ENCODE results near the gene IL18R1. TPM values are rescaled to one million over a fixed set of nuclear protein-coding genes. Genes with fewer than 3 reads are reported as not detected.
A peak's percentile ranks its signal among the peaks of the same experiment; 100 is the strongest.

Gene IL18R1
- total and polyA plus RNA-seq, 9 of the 15 experiments (the other 6 are each of a cell fraction or from before 2014, with no cell fraction given), result 0.55 to 10.0 (median 2.5) TPM

DNA sequence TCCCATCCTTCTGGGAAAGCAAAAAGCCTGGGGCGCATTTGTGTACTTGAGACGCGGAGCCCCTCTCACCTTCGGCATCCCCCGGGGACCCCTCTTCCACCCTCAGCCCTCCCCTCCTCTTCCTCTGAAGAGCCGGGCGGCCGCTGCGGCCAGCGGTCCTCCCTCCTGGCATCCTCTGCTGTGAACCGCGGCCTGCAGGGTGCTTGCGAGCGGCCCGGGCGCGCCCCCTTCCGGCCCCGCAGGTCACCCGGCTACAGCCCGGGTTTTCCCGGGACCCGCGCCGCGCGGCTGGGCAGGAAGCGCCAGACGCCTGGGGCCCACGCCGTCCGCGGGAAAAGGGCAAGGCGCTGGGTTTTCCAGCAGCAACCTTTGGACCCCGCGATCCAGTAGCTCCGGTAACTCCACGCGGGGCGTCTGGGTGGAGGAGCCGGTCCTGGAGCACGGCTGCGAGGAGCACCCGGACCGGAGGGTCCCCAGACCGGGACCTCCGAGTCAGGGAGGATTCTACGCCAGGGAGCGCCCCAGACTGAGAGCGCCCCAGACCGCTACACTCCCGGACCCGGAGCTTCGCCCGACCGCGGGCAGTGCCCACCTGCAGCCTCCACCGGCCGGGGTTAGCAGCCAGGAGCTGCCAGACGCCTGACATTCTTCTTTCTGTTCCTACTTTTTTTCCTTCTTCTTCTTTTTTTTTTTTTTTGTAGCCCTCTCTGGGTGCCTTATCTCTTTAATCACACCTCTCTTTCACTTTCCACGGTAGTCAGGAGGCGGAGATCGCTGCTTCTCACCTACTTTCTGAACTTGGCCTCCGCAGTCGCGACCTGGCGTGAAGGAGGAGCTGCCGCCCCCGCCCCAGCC lies at the start of gene IL18R1 (continued):
- TF ChIP-seq PHF8 (IDR thresholded peaks at IDR 0.05; ENCODE audit: borderline replicate concordance, low read length), result peak; percentile 43; the same call in 1 of the 2 replicates
- TF ChIP-seq NRF1 (conservative IDR thresholded peaks at IDR 0.05 in 1 of 2, IDR thresholded peaks at IDR 0.05 in 1 of 2), result peak in 1 of 2 experiments; percentile 50; a peak in 2 of 4 replicates
- TF ChIP-seq KLF13 (tag; IDR thresholded peaks at IDR 0.05; ENCODE audit: borderline replicate concordance, low read depth), result no peak
- peak in 1 of 2 experiments; percentile 68 for TF ChIP-seq E2F6 (IDR thresholded peaks at IDR 0.05; ENCODE audit: borderline replicate concordance in 1 of 2, extremely low read depth in 1 of 2, insufficient read depth in 1 of 2, insufficient read length in 1 of 2, low read depth in 1 of 2, low read length in 1 of 2, poor library complexity in 1 of 2, severe bottlenecking in 1 of 2)
- TF ChIP-seq, protein P1, sequence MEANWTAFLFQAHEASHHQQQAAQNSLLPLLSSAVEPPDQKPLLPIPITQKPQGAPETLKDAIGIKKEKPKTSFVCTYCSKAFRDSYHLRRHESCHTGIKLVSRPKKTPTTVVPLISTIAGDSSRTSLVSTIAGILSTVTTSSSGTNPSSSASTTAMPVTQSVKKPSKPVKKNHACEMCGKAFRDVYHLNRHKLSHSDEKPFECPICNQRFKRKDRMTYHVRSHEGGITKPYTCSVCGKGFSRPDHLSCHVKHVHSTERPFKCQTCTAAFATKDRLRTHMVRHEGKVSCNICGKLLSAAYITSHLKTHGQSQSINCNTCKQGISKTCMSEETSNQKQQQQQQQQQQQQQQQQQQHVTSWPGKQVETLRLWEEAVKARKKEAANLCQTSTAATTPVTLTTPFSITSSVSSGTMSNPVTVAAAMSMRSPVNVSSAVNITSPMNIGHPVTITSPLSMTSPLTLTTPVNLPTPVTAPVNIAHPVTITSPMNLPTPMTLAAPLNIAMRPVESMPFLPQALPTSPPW (CRISPR knock-in tag; IDR thresholded peaks at IDR 0.05), result peak; percentile 63
- peak; percentile 1; the same call in 1 of the 2 replicates for TF ChIP-seq STAG1 (CRISPR knock-in tag; IDR thresholded peaks at IDR 0.05; ENCODE audit: borderline replicate concordance)
- peak; percentile 79 for TF ChIP-seq U2AF1 (optimal IDR thresholded peaks at IDR 0.05; ENCODE audit: low read depth, low read length)
- TF ChIP-seq MTA3 (IDR thresholded peaks at IDR 0.05; ENCODE audit: borderline replicate concordance), result peak; percentile 42; the same call in 1 of the 2 replicates
- TF ChIP-seq FIP1L1 (IDR thresholded peaks at IDR 0.05; ENCODE audit: low read depth, low read length, poor library complexity, severe bottlenecking), result peak; percentile 79
- no peak for TF ChIP-seq ZNF212 (CRISPR knock-in tag; IDR thresholded peaks at IDR 0.05)
- no peak for TF ChIP-seq ZNF311 (CRISPR knock-in tag; IDR thresholded peaks at IDR 0.05)
- 0 out of 2 replicates have a peak, but pooled peaks have one; percentile 25 for TF ChIP-seq ATF4 (CRISPR knock-in tag; IDR thresholded peaks at IDR 0.05)
- TF ChIP-seq, protein P2, sequence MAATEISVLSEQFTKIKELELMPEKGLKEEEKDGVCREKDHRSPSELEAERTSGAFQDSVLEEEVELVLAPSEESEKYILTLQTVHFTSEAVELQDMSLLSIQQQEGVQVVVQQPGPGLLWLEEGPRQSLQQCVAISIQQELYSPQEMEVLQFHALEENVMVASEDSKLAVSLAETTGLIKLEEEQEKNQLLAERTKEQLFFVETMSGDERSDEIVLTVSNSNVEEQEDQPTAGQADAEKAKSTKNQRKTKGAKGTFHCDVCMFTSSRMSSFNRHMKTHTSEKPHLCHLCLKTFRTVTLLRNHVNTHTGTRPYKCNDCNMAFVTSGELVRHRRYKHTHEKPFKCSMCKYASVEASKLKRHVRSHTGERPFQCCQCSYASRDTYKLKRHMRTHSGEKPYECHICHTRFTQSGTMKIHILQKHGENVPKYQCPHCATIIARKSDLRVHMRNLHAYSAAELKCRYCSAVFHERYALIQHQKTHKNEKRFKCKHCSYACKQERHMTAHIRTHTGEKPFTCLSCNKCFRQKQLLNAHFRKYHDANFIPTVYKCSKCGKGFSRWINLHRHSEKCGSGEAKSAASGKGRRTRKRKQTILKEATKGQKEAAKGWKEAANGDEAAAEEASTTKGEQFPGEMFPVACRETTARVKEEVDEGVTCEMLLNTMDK (IDR thresholded peaks at IDR 0.05; ENCODE audit: borderline replicate concordance, insufficient read depth, low read depth, low read length, poor library complexity, severe bottlenecking), result peak; percentile 46
- peak; percentile 25 for TF ChIP-seq NEUROD1 (IDR thresholded peaks at IDR 0.05; ENCODE audit: borderline replicate concordance, low read depth, low read length, partially characterized antibody)
- TF ChIP-seq RAD51 (IDR thresholded peaks at IDR 0.05; ENCODE audit: borderline replicate concordance, low read depth), result no peak
- TF ChIP-seq ERF (CRISPR knock-in tag; IDR thresholded peaks at IDR 0.05), result peak; percentile 64; the same call in 1 of the 2 replicates
- peak; percentile 78 for TF ChIP-seq POLR2G (IDR thresholded peaks at IDR 0.05; ENCODE audit: low read depth, low read length)
- TF ChIP-seq GABPB1 (CRISPR knock-in tag; IDR thresholded peaks at IDR 0.05), result peak; percentile 65; the same call in 1 of the 2 replicates
- peak; percentile 70 for TF ChIP-seq CCNT2 (IDR thresholded peaks at IDR 0.05; ENCODE audit: borderline replicate concordance, extremely low read depth, insufficient read length, low read depth, low read length)

Data from K562 (cell line).